NCI-H2227 (cell line): Measurements from ENCODE around the gene ELFN2.

Source experiments
- DNase-seq: peaks from one replicate; lab custom pipeline; 2025; ENCODE audit not compliant: unreplicated experiment; lab: John Stamatoyannopoulos, UW

ELFN2 gene

GRCh38 chr22:37390075-37390474 is 37.2 kb downstream of the ELFN2 start:
- no peak for DNase-seq

GRCh38 chr22:37388538-37388937 is 38.7 kb downstream of the ELFN2 start:
- DNase-seq = no peak

GRCh38 chr22:37387793-37388192 is 39.5 kb downstream of the ELFN2 start:
- DNase-seq = no peak

GRCh38 chr22:37386441-37386840 is 40.8 kb downstream of the ELFN2 start:
- DNase-seq = no peak

GRCh38 chr22:37384691-37385090 is 42.6 kb downstream of the ELFN2 start:
- no peak for DNase-seq

GRCh38 chr22:37383341-37383740 is 43.9 kb downstream of the ELFN2 start:
- DNase-seq = no peak

- DNase-seq = no peak
Measured at GRCh38 chr22:37381489-37381888, 45.8 kb downstream of the ELFN2 start.

GRCh38 chr22:37379722-37380121 is 47.6 kb downstream of the ELFN2 start:
- DNase-seq = no peak

GRCh38 chr22:37379085-37379484 is 48.2 kb downstream of the ELFN2 start:
- DNase-seq = no peak

GRCh38 chr22:37378642-37379058 is 48.6 kb downstream of the ELFN2 start:
- DNase-seq = no peak

GRCh38 chr22:37377927-37378326 is 49.4 kb downstream of the ELFN2 start:
- DNase-seq = no peak

- DNase-seq = no peak
Measured at GRCh38 chr22:37377138-37377537, 50.1 kb downstream of the ELFN2 start.

GRCh38 chr22:37376643-37377042 is 50.6 kb downstream of the ELFN2 start:
- DNase-seq = no peak

GRCh38 chr22:37375801-37376200 is 51.5 kb downstream of the ELFN2 start:
- DNase-seq = no peak

- no peak for DNase-seq
Measured at GRCh38 chr22:37374571-37374970, 52.7 kb downstream of the ELFN2 start.

GRCh38 chr22:37373451-37373850 is 53.8 kb downstream of the ELFN2 start:
- no peak for DNase-seq

GRCh38 chr22:37371911-37372310 is 55.4 kb downstream of the ELFN2 start:
- DNase-seq = no peak

GRCh38 chr22:37371491-37371890 is 55.8 kb downstream of the ELFN2 start:
- DNase-seq = peak; percentile 9

GRCh38 chr22:37370306-37370979 is 56.8 kb downstream of the ELFN2 start:
- no peak for DNase-seq

- no peak for DNase-seq
Measured at GRCh38 chr22:37369483-37369882, 57.8 kb downstream of the ELFN2 start.

GRCh38 chr22:37368058-37368457 is 59.2 kb downstream of the ELFN2 start:
- DNase-seq = no peak

GRCh38 chr22:37366601-37367000 is 60.7 kb downstream of the ELFN2 start:
- no peak for DNase-seq

GRCh38 chr22:37365950-37366349 is 61.3 kb downstream of the ELFN2 start:
- no peak for DNase-seq
